ENCODE data around the gene BNC2.

BNC2 gene

GRCh38 chr9:16773617-16774016 lies 96.9 kb downstream of the BNC2 start:
- TF ChIP-seq CTBP1 (IDR thresholded peaks at IDR 0.05; ENCODE audit: borderline replicate concordance) (no peak), HDGF (IDR thresholded peaks at IDR 0.05; ENCODE audit: borderline replicate concordance) (no peak), SP1 (IDR thresholded peaks at IDR 0.05) (no peak), SUZ12 (IDR thresholded peaks at IDR 0.05) (no peak), L3MBTL2 (conservative IDR thresholded peaks at IDR 0.05) (no peak), PKNOX1 (IDR thresholded peaks at IDR 0.05) (no peak), NFRKB (IDR thresholded peaks at IDR 0.05) (no peak), LEF1 (IDR thresholded peaks at IDR 0.05; ENCODE audit: borderline replicate concordance) (no peak), TARDBP (IDR thresholded peaks at IDR 0.05) (no peak), FOXA1 (IDR thresholded peaks at IDR 0.05) (no peak), BHLHE40 (IDR thresholded peaks at IDR 0.05; ENCODE audit: borderline replicate concordance) (no peak), ZNF384 (IDR thresholded peaks at IDR 0.05) (no peak), FOXM1 (IDR thresholded peaks at IDR 0.05; ENCODE audit: borderline replicate concordance) (no peak)
- ChIA-PET POLR2A (no interaction called here), CTCF (no interaction called here)
- DNase-seq (ENCODE audit: extremely low spot score): no peak

- no peak for DNase-seq (ENCODE audit: extremely low spot score)
- POLR2A ChIA-PET: no interaction called here
- CTCF ChIA-PET: no interaction called here
- TF ChIP-seq LEF1 (IDR thresholded peaks at IDR 0.05; ENCODE audit: borderline replicate concordance) (no peak), ARNT (IDR thresholded peaks at IDR 0.05) (no peak), PKNOX1 (IDR thresholded peaks at IDR 0.05) (no peak), BHLHE40 (IDR thresholded peaks at IDR 0.05; ENCODE audit: borderline replicate concordance) (no peak), SUZ12 (IDR thresholded peaks at IDR 0.05) (no peak), SP1 (IDR thresholded peaks at IDR 0.05) (no peak)
Measured at GRCh38 chr9:16773116-16773515, 97.4 kb downstream of the BNC2 start.

DNA sequence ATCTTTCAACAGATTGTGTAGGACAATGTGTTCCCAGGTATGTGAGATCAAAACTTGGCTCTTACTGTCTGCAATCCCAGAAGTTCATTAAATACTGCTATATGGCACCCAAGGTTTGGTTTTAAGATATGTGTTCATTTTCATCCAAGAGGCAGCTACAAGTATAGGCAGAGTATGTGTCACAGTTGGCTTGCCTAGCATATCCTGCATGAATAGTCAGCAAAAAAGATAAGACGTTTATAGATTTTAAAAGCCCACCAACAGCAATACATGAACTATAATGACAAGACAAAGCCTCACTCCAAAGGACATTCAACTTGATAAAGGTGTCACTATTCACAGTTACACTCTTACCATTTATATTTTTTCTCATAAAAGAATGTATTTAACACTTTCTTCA lies 99.1 kb downstream of the BNC2 start:
- CTCF ChIA-PET: no interaction called here
- no peak for DNase-seq (ENCODE audit: extremely low spot score)
- TF ChIP-seq ARNT (IDR thresholded peaks at IDR 0.05) (no peak), FOXM1 (IDR thresholded peaks at IDR 0.05; ENCODE audit: borderline replicate concordance) (no peak), TARDBP (IDR thresholded peaks at IDR 0.05) (no peak), CTBP1 (IDR thresholded peaks at IDR 0.05; ENCODE audit: borderline replicate concordance) (no peak), L3MBTL2 (conservative IDR thresholded peaks at IDR 0.05) (no peak), PKNOX1 (IDR thresholded peaks at IDR 0.05) (no peak), NFRKB (IDR thresholded peaks at IDR 0.05) (no peak), ELF4 (IDR thresholded peaks at IDR 0.05) (no peak), ZNF384 (IDR thresholded peaks at IDR 0.05) (no peak), SUZ12 (IDR thresholded peaks at IDR 0.05) (no peak), SP1 (IDR thresholded peaks at IDR 0.05) (no peak), HDGF (IDR thresholded peaks at IDR 0.05; ENCODE audit: borderline replicate concordance) (no peak), FOXK2 (IDR thresholded peaks at IDR 0.05) (no peak), BHLHE40 (IDR thresholded peaks at IDR 0.05; ENCODE audit: borderline replicate concordance) (no peak), LEF1 (IDR thresholded peaks at IDR 0.05; ENCODE audit: borderline replicate concordance) (no peak), FOXA1 (IDR thresholded peaks at IDR 0.05) (no peak)
- POLR2A ChIA-PET: no interaction called here

- TF ChIP-seq SP1 (IDR thresholded peaks at IDR 0.05) (no peak), FOXA1 (IDR thresholded peaks at IDR 0.05) (no peak), ARNT (IDR thresholded peaks at IDR 0.05) (no peak), CTBP1 (IDR thresholded peaks at IDR 0.05; ENCODE audit: borderline replicate concordance) (no peak), L3MBTL2 (conservative IDR thresholded peaks at IDR 0.05) (no peak), PKNOX1 (IDR thresholded peaks at IDR 0.05) (no peak), SUZ12 (IDR thresholded peaks at IDR 0.05) (no peak), NFRKB (IDR thresholded peaks at IDR 0.05) (no peak), ELF4 (IDR thresholded peaks at IDR 0.05) (no peak), TARDBP (IDR thresholded peaks at IDR 0.05) (no peak), ZNF384 (IDR thresholded peaks at IDR 0.05) (no peak), LEF1 (IDR thresholded peaks at IDR 0.05; ENCODE audit: borderline replicate concordance) (no peak), HDGF (IDR thresholded peaks at IDR 0.05; ENCODE audit: borderline replicate concordance) (no peak), FOXM1 (IDR thresholded peaks at IDR 0.05; ENCODE audit: borderline replicate concordance) (no peak), BHLHE40 (IDR thresholded peaks at IDR 0.05; ENCODE audit: borderline replicate concordance) (no peak), FOXK2 (IDR thresholded peaks at IDR 0.05) (no peak)
- no peak for DNase-seq (ENCODE audit: extremely low spot score)
- ChIA-PET POLR2A (no interaction called here), CTCF (no interaction called here)
Measured at GRCh38 chr9:16769291-16769690, 101.2 kb downstream of the BNC2 start.

DNA sequence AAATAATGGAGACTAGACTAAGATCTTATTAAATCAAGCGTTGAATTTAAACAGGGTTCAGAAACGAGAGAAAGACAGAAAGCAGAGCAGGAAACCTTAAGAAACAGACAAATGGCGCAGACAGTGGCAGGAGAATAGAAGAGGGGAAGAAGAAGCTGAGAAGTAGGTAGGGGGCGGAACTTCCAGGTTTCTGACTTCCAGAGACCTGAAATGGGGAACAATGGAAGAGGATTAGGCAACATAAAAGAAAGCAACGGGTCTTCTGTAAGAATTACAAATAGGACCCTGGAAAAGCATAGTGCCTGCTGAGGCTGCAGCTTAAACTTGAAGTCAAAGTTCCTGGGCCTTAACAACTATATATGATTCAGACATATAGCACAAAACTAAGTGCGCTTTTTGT lies 101.7 kb downstream of the BNC2 start:
- ChIA-PET CTCF (no interaction called here), POLR2A (no interaction called here)
- TF ChIP-seq FOXM1 (IDR thresholded peaks at IDR 0.05; ENCODE audit: borderline replicate concordance) (no peak), ELF4 (IDR thresholded peaks at IDR 0.05) (no peak), LEF1 (IDR thresholded peaks at IDR 0.05; ENCODE audit: borderline replicate concordance) (no peak), ZNF384 (IDR thresholded peaks at IDR 0.05) (no peak), PKNOX1 (IDR thresholded peaks at IDR 0.05) (no peak), TARDBP (IDR thresholded peaks at IDR 0.05) (no peak), SP1 (IDR thresholded peaks at IDR 0.05) (no peak), ARNT (IDR thresholded peaks at IDR 0.05) (no peak), FOXK2 (IDR thresholded peaks at IDR 0.05) (no peak)
- DNase-seq (ENCODE audit: extremely low spot score): no peak
